Psoas muscle (tissue), 8 donors: ENCODE results near the gene PRPF40B. TPM values are rescaled to one million over a fixed set of nuclear protein-coding genes. Genes with fewer than 3 reads are reported as not detected.

Experiments
- ATAC-seq, 4 donors: fragments of 200-7000 bp; cut with Tn5 transposase; one replicate each; pipeline ENCODE4 v1.9.1; 2020; ENCODE audit warnings: moderate library complexity in 3 of 4, mild to moderate bottlenecking in 2 of 4
- DNase-seq, 2 donors: peaks; one replicate each; pipeline ENCODE4 v3.0.0-alpha.2; 2020
- H3K27ac ChIP-seq: fragments of 200-600 bp; one replicate; pipeline ENCODE4 v1.8.0; 2022
- H3K27me3 ChIP-seq, 3 donors: fragments of 200-600 bp in 1 of 3; one replicate each; pipeline versions ENCODE4 v1.6.1 to v1.8.0; 2013 to 2022; ENCODE audit warnings: low read length in 2 of 3, mild to moderate bottlenecking in 2 of 3, moderate library complexity in 1 of 3; ENCODE audit not compliant: insufficient read depth in 3 of 3
- H3K36me3 ChIP-seq, 2 donors: fragments of 200-600 bp in 1 of 2; one replicate each; pipeline versions ENCODE4 v1.6.1 to v1.8.0; 2013 to 2022; ENCODE audit warnings: low read depth in 1 of 2, mild to moderate bottlenecking in 1 of 2, moderate library complexity in 1 of 2; ENCODE audit not compliant: insufficient read depth in 1 of 2
- H3K4me1 ChIP-seq: fragments of 200-600 bp; one replicate; pipeline ENCODE4 v1.8.0; 2022
- H3K4me3 ChIP-seq: fragments of 200-600 bp; one replicate; pipeline ENCODE4 v1.8.0; 2022; ENCODE audit warnings: mild to moderate bottlenecking
- H3K9me3 ChIP-seq: fragments of 200-600 bp; one replicate; pipeline ENCODE4 v1.8.0; 2022
- WGBS, 3 donors: extraction: QIAGEN DNeasy Blood & Tissue Kit; methylation state at CpG; one replicate each; pipeline versions ENCODE4 v1.1.6 to v1.1.7; 2013; 5-methylcytosine and 5-hydroxymethylcytosine counted together
- intact Hi-C, 2 donors: fragments of 100-400 bp; cut with DNase I; formaldehyde crosslinking; loops; one replicate each; pipeline versions ENCODE4 v1.11.0 to v1.14.2; 2022
- polyA plus RNA-seq, 3 donors: library from polyadenylated mRNA; stranded (reverse); fragments of 200-250 nt; gene quantifications; one replicate each; pipeline ENCODE4 v1.2.3, GENCODE V29; 2013
- total RNA-seq, 4 donors: library from RNA; stranded (reverse); fragmentation: NEBNext Ultra II Directional in 2 of 4; extraction: Animal tissue kit (Norgen Biotek cat#: 25700) in 2 of 4; gene quantifications; one replicate each; pipeline versions ENCODE4 v1.2.1 to v1.2.4, GENCODE V29; 2021 to 2023
- TF ChIP-seq, protein P1 (sequence below): fragments of 200-600 bp; IDR thresholded peaks from one replicate; pipeline ENCODE4 v1.8.0; 2022; ENCODE audit warnings: antibody characterized with exemption
- donor health status: healthy with polysubstance abuse.
- donor health status: DM: no; HTN: no; CAD: no; lungs with moderate emphysema.
- donor health status: Bipolar disorder and iron deficiency.
- donor health status: healthy.
- donor health status: DM: yes; HTN: yes; CAD: no.
- donor health status: DM: no; HTN: no; CAD: no.
- donor health status: DM: no; HTN: no; CAD: no.
- donor health status: DM: yes; HTN: yes; CAD: no.

Gene PRPF40B
- total and polyA plus RNA-seq, 7 donors: 10.1 to 26.1 (median 24.5) TPM

DNA sequence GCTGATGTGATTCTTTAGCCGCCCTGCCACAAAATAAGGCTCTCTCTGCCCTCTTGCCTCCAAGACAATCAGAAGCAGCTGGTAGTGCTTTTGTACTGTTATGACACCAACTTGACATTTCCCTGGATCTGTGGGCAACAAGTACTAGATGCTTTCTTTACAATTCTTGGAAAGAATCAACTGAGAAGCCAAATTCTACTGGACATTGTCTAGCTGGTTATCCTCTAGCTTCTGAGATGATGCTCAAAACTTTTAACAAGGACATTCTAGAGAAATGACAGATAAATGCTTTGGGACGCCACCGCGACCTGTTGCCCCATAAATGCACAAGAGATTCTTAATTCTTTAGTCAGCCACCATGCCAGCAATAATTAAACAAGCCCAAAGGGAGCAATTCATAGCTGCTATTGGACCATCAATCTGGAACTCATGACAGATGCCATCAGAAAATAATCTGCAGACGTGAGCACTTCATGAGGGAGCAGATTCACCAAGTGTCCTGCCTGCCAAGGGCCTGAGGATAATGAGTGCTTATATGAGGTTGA, 61.0 kb downstream of the PRPF40B start:
- Histone ChIP-seq H3K9me3 (no peaks in the 10 kb centered on the region), H3K4me3 (no peak overlapping the region), H3K27ac (no peak overlapping the region), H3K36me3 (no peaks in the 10 kb centered on the region), H3K4me1 (no peaks in the 10 kb centered on the region), H3K27me3 (no peaks in the 10 kb centered on the region)
- TF ChIP-seq, protein P1, sequence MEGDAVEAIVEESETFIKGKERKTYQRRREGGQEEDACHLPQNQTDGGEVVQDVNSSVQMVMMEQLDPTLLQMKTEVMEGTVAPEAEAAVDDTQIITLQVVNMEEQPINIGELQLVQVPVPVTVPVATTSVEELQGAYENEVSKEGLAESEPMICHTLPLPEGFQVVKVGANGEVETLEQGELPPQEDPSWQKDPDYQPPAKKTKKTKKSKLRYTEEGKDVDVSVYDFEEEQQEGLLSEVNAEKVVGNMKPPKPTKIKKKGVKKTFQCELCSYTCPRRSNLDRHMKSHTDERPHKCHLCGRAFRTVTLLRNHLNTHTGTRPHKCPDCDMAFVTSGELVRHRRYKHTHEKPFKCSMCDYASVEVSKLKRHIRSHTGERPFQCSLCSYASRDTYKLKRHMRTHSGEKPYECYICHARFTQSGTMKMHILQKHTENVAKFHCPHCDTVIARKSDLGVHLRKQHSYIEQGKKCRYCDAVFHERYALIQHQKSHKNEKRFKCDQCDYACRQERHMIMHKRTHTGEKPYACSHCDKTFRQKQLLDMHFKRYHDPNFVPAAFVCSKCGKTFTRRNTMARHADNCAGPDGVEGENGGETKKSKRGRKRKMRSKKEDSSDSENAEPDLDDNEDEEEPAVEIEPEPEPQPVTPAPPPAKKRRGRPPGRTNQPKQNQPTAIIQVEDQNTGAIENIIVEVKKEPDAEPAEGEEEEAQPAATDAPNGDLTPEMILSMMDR: no peak
- no peak for DNase-seq
- WGBS, 3 donors: 88 to 92% (median 91%) methylated on average over 5 of the region's 5 CpGs
- intact Hi-C loops: no loop called here
- no peak for ATAC-seq

DNA sequence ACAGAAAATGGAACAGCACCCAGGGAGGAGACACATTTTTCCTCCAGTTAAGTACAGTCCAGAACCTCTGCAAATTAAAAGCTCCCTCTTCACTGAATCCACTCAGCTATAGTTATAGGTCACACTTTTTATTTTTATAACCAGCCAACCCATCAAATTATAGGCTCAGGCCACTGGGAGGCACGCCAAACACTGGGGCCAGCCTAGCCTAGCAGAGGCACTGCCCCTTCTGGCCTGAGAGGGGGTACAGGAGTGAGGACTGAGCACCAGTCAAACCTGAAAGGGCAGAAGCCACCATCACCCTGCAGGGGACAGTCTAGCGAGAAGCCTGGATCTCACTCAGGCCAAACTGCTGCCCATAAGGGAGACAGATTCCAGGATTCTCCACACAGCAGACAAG, 64.6 kb downstream of the PRPF40B start:
- H3K27ac ChIP-seq: no peak overlapping the region
- TF ChIP-seq, protein P1: no peak
- no peaks in the 10 kb centered on the region for H3K4me1 ChIP-seq
- no peaks in the 10 kb centered on the region for H3K9me3 ChIP-seq
- DNase-seq (no peak), ATAC-seq (no peak)
- H3K27me3 ChIP-seq: no peaks in the 10 kb centered on the region
- intact Hi-C loops: no loop called here
- no peak overlapping the region for H3K4me3 ChIP-seq
- no peaks in the 10 kb centered on the region for H3K36me3 ChIP-seq
- 80 to 89% (median 80%) methylated on average over 2 of the region's 2 CpGs for WGBS, 3 donors

DNA sequence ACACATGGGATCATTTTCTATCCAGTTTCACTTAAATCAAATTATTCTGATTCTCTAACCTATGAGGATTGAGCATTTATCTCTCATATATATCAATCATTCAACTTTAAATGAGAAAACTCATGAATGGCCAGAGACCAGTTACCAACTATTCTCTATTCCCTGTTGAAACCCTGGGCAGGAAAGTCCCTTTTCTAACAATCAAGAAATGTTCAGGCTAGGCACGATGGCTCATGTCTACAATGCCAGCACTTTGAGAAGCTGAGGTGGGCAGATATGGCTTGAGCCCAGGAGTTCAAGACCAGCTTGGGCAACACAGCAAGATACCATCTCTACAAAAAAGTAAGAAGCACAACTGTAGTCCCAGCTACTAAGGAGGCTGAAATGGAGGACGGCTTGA, 65.9 kb downstream of the PRPF40B start:
- Histone ChIP-seq H3K4me3 (no peak overlapping the region), H3K27ac (no peak overlapping the region)
- no peak for DNase-seq

DNA sequence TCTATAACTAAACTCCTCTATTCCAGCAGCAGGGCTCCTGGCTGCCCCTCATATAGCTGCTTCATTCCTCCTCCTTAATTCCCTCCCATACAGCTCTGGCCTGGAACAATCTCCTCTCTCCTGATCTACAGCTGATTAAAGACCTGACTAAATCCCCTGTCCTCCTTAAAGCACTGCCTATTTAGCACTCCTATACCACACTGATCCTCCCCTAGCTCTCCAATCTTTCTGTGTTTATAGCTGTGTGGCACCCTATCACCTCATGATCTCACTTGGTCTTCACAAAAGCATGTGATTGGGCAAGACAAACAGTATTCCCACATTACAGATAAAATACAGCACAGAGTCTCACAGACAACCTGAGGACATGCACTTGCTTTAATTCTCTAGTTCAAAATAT, 66.4 kb downstream of the PRPF40B start:
- Histone ChIP-seq H3K27ac (no peak overlapping the region), H3K4me1 (no peaks in the 10 kb centered on the region), H3K4me3 (no peak overlapping the region), H3K27me3 (no peaks in the 10 kb centered on the region), H3K9me3 (no peaks in the 10 kb centered on the region), H3K36me3 (no peaks in the 10 kb centered on the region)
- TF ChIP-seq, protein P1: no peak
- DNase-seq (no peak), ATAC-seq (no peak)
- intact Hi-C loops: no loop called here

More for the DNA sequence above, 65.9 kb downstream of the PRPF40B start:
- intact Hi-C loops: no loop called here
- WGBS, 3 donors: 63 to 82% (median 74%) methylated on average over 2 of the region's 2 CpGs
- TF ChIP-seq, protein P1: no peak
- no peaks in the 10 kb centered on the region for H3K27me3 ChIP-seq
- no peak for ATAC-seq
- no peaks in the 10 kb centered on the region for H3K4me1 ChIP-seq
- no peaks in the 10 kb centered on the region for H3K9me3 ChIP-seq
- H3K36me3 ChIP-seq: no peaks in the 10 kb centered on the region

DNA sequence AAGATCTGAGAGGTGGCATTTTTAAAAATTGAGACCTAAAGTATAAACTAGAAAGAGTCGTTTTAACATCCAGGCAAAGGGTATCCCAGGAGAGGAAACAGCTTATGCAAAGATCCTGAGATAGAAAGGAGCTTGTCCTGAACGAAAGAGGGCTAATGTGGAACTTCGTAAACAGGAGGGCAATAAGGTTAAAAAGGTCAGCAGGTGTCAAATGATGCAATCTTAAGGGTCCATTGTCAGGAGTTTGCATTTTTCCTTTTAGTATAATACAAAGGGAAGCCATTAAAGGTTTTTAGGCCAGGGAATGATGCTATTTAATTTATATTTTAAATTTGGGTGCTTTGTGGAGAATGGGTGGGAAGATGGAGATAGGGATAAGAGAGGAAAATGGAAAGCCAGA, 69.5 kb downstream of the PRPF40B start:
- intact Hi-C loops: no loop called here
- no peaks in the 10 kb centered on the region for H3K9me3 ChIP-seq
- DNase-seq (no peak), ATAC-seq (no peak)
- 67 to 72% (median 68%) methylated on average over 3 of the region's 3 CpGs for WGBS, 3 donors
- TF ChIP-seq, protein P1: no peak
- H3K4me3 ChIP-seq: no peak overlapping the region
- no peak overlapping the region for H3K27ac ChIP-seq
- H3K36me3 ChIP-seq: no peaks in the 10 kb centered on the region
- H3K27me3 ChIP-seq: no peaks in the 10 kb centered on the region
- no peaks in the 10 kb centered on the region for H3K4me1 ChIP-seq
